Neural cell (in vitro differentiated cells): Measurements from ENCODE around the gene UTRN. TPM values are rescaled to one million over a fixed set of nuclear protein-coding genes. Genes with fewer than 3 reads are reported as not detected.

ENCODE experiments used
- H2AFZ ChIP-seq: fragments of 200-600, 300-800 bp; sonication (generic), shearing (Covaris generic); 2 replicates; pipeline ENCODE4 v1.6.0; 2014; ENCODE audit warnings: low read depth, mild to moderate bottlenecking, antibody characterized with exemption, low read length, moderate library complexity
- H3F3A ChIP-seq: fragments of 200-600 bp; shearing (Covaris generic); 2 replicates; pipeline ENCODE4 v1.6.1; 2016; ENCODE audit warnings: mild to moderate bottlenecking, moderate library complexity, mixed read lengths, antibody characterized with exemption, low read length; ENCODE audit not compliant: insufficient read depth, poor library complexity, severe bottlenecking
- H3K27ac ChIP-seq: fragments of 200-600, 300-800 bp; sonication (generic), shearing (Covaris generic); 2 replicates; pipeline ENCODE4 v1.5.1; 2014; ENCODE audit warnings: mild to moderate bottlenecking, low read length, moderate library complexity
- H3K27me3 ChIP-seq: fragments of 300-800, 200-600 bp; sonication (generic), shearing (Covaris generic); 2 replicates; pipeline ENCODE4 v1.6.0; 2014; ENCODE audit warnings: mild to moderate bottlenecking, low read depth, low read length, moderate library complexity; ENCODE audit not compliant: insufficient read depth
- H3K36me3 ChIP-seq: fragments of 300-800, 200-600 bp; sonication (generic), shearing (Covaris generic); 2 replicates; pipeline ENCODE4 v1.5.1; 2014; ENCODE audit warnings: mild to moderate bottlenecking, antibody characterized with exemption, low read length, moderate library complexity; ENCODE audit not compliant: insufficient read depth
- H3K4me2 ChIP-seq: fragments of 300-800, 200-600 bp; sonication (generic), shearing (Covaris generic); 2 replicates; pipeline ENCODE4 v1.6.0; 2014; ENCODE audit warnings: mild to moderate bottlenecking, low read length
- H3K4me3 ChIP-seq: fragments of 300-800, 200-600 bp; sonication (generic), shearing (Covaris generic); 2 replicates; pipeline ENCODE4 v1.5.1; 2014; ENCODE audit warnings: mild to moderate bottlenecking, low read length, moderate library complexity
- H3K79me2 ChIP-seq: fragments of 200-600 bp; shearing (Covaris generic); replicated peaks from 2 replicates; pipeline ENCODE4 v1.6.0; 2014; ENCODE audit warnings: mild to moderate bottlenecking, low read length, moderate library complexity; ENCODE audit not compliant: insufficient read depth
- H3K9ac ChIP-seq: fragments of 300-800, 200-600 bp; sonication (generic), shearing (Covaris generic); 2 replicates; pipeline ENCODE4 v1.6.1; 2016; ENCODE audit warnings: mild to moderate bottlenecking, low read length, mixed read lengths
- H3K9me2 ChIP-seq: fragments of 200-600 bp; shearing (Covaris generic); 2 replicates; pipeline ENCODE4 v1.6.1; 2016; ENCODE audit warnings: mild to moderate bottlenecking, low read length, mixed read lengths; ENCODE audit not compliant: insufficient read depth
- H3K9me3 ChIP-seq: fragments of 200-600, 300-800 bp; sonication (generic), shearing (Covaris generic); 2 replicates; pipeline ENCODE4 v1.6.1; 2016; ENCODE audit warnings: mild to moderate bottlenecking, mixed run types, low read length, moderate library complexity, mixed read lengths
- H4K20me1 ChIP-seq: fragments of 200-600 bp; shearing (Covaris generic); 2 replicates; pipeline ENCODE4 v1.6.1; 2016; ENCODE audit warnings: mild to moderate bottlenecking, mixed run types; ENCODE audit not compliant: insufficient read depth
- EP300 ChIP-seq: fragments of 450-650 bp; conservative IDR thresholded peaks from 2 replicates; pipeline ENCODE4 v1.6.1; 2014; ENCODE audit warnings: antibody characterized with exemption, mild to moderate bottlenecking, moderate library complexity; ENCODE audit not compliant: poor library complexity, severe bottlenecking
- EZH2 ChIP-seq: fragments of 200-600, 300-800 bp; shearing (Covaris generic), sonication (generic); IDR thresholded peaks from 2 replicates; pipeline ENCODE4 v1.6.1; 2014; ENCODE audit warnings: antibody characterized with exemption, low read length, borderline replicate concordance, mild to moderate bottlenecking; ENCODE audit not compliant: insufficient read depth, poor library complexity, severe bottlenecking
- POLR2AphosphoS5 ChIP-seq: IDR thresholded peaks from 2 replicates; pipeline ENCODE4 v1.6.1; 2012
- RAD21 ChIP-seq: fragments of 450-650 bp; conservative IDR thresholded peaks from 2 replicates; pipeline ENCODE4 v1.6.1; 2014; ENCODE audit warnings: antibody characterized with exemption, mild to moderate bottlenecking, moderate library complexity
- TAF1 ChIP-seq: IDR thresholded peaks from 2 replicates; pipeline ENCODE4 v1.6.1; 2012; ENCODE audit warnings: low read depth
- polyA minus RNA-seq: library from RNA; depleted of rRNA, polyadenylated mRNA; stranded (reverse); fragments of >200 nt; gene quantifications from 2 replicates; pipeline ENCODE4 v1.2.3, GENCODE V29; 2014
- polyA plus RNA-seq: library from polyadenylated mRNA; depleted of rRNA; stranded (reverse); fragments of >200 nt; gene quantifications from 2 replicates; pipeline ENCODE4 v1.2.3, GENCODE V29; 2014
- TF ChIP-seq, protein P1 (sequence below): fragments of 450-650 bp; IDR thresholded peaks from 2 replicates; pipeline ENCODE4 v1.5.1; 2014; ENCODE audit warnings: antibody characterized with exemption, mild to moderate bottlenecking, moderate library complexity; ENCODE audit not compliant: poor library complexity, severe bottlenecking
- TF ChIP-seq, protein P2 (sequence below): IDR thresholded peaks from 2 replicates; pipeline ENCODE4 v1.6.1; 2012; ENCODE audit warnings: borderline replicate concordance

The UTRN gene
- polyA plus RNA-seq (5.2 and 9.6 TPM in 2 replicates), polyA minus RNA-seq (58.0 and 62.6 TPM in 2 replicates)

DNA sequence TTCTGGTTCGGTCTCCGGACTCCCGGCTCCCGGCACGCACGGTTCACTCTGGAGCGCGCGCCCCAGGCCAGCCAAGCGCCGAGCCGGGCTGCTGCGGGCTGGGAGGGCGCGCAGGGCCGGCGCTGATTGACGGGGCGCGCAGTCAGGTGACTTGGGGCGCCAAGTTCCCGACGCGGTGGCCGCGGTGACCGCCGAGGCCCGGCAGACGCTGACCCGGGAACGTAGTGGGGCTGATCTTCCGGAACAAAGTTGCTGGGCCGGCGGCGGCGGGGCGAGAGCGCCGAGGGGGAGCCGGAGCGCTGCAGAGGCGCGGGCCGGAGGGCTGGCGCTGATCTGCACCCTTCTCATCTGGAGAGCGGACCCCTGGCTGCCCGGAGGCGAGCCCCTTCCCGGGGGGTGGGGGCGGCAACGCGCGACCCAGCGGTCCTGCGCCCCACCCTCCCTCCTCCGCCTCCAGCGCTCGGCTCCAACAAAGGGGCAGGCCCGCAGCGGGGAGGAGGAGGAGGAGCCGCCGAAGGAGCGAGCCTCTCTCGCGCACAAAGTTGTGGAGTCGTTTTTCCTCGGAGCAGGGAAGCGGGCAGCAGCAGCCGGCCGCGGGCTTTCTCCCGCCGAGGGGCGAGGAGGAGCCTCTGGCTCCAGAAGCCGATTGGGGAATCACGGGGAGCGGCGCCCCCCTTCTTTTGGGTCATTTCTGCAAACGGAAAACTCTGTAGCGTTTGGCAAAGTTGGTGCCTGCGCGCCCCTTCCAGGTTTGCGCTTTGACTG is at the start of gene UTRN:
TSS of gene UTRN (plus strand) at position 553 of the 765 bp plus-strand sequence. CDS start 6,494 bp downstream, outside the sequence.
- Histone ChIP-seq H3K36me3 (no peaks in the 10 kb centered on the region), H3F3A (no peaks in the 10 kb centered on the region), H3K79me2 (peaks cover 26% of the 10 kb centered on the region), H3K9me3 (no peaks in the 10 kb centered on the region), H3K4me2 (peak within 1 kb of the TSS; percentile 86), H4K20me1 (no peaks in the 10 kb centered on the region), H3K27me3 (peaks cover 23% of the 10 kb centered on the region), H3K9ac (peak within 1 kb of the TSS; percentile 51), H2AFZ (no peak within 1 kb of the TSS), H3K9me2 (no peaks in the 10 kb centered on the region), H3K4me3 (peak within 1 kb of the TSS; percentile 92), H3K27ac (no peak within 1 kb of the TSS)
- TF ChIP-seq RAD21 (peak; percentile 19), TAF1 (no peak)

DNA sequence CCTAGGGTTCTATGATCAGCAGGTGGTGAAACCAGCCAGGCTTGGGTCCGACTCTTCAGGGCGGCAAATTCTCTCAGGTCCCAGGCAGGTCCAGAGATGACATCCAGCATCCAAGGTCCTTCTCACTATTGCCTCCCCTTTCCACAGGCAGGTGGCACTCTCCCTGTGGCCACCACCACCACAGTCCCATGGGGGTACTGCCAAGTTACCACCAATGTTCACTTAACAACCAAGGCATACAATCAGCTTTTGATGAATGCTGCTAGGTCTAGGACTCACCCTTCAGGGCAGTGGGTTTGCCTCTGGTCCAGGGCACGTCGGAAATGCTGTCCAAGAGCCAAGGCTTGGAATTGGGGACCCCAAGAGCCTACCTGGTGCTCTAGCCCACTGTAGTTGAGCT is 40.4 kb upstream of the UTRN start:
- Histone ChIP-seq H2AFZ (no peak overlapping the region), H3K9me3 (no peaks in the 10 kb centered on the region), H3K4me2 (no peak overlapping the region), H3F3A (no peaks in the 10 kb centered on the region), H3K79me2 (no peaks in the 10 kb centered on the region), H3K27me3 (no peaks in the 10 kb centered on the region), H4K20me1 (no peaks in the 10 kb centered on the region), H3K36me3 (no peaks in the 10 kb centered on the region), H3K9me2 (no peaks in the 10 kb centered on the region), H3K27ac (no peak overlapping the region), H3K9ac (no peak overlapping the region), H3K4me3 (no peak overlapping the region)
- TF ChIP-seq, protein P1, sequence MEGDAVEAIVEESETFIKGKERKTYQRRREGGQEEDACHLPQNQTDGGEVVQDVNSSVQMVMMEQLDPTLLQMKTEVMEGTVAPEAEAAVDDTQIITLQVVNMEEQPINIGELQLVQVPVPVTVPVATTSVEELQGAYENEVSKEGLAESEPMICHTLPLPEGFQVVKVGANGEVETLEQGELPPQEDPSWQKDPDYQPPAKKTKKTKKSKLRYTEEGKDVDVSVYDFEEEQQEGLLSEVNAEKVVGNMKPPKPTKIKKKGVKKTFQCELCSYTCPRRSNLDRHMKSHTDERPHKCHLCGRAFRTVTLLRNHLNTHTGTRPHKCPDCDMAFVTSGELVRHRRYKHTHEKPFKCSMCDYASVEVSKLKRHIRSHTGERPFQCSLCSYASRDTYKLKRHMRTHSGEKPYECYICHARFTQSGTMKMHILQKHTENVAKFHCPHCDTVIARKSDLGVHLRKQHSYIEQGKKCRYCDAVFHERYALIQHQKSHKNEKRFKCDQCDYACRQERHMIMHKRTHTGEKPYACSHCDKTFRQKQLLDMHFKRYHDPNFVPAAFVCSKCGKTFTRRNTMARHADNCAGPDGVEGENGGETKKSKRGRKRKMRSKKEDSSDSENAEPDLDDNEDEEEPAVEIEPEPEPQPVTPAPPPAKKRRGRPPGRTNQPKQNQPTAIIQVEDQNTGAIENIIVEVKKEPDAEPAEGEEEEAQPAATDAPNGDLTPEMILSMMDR, result no peak
- TF ChIP-seq TAF1 (no peak), EP300 (no peak), POLR2AphosphoS5 (no peak), EZH2 (no peak)
- TF ChIP-seq, protein P2, sequence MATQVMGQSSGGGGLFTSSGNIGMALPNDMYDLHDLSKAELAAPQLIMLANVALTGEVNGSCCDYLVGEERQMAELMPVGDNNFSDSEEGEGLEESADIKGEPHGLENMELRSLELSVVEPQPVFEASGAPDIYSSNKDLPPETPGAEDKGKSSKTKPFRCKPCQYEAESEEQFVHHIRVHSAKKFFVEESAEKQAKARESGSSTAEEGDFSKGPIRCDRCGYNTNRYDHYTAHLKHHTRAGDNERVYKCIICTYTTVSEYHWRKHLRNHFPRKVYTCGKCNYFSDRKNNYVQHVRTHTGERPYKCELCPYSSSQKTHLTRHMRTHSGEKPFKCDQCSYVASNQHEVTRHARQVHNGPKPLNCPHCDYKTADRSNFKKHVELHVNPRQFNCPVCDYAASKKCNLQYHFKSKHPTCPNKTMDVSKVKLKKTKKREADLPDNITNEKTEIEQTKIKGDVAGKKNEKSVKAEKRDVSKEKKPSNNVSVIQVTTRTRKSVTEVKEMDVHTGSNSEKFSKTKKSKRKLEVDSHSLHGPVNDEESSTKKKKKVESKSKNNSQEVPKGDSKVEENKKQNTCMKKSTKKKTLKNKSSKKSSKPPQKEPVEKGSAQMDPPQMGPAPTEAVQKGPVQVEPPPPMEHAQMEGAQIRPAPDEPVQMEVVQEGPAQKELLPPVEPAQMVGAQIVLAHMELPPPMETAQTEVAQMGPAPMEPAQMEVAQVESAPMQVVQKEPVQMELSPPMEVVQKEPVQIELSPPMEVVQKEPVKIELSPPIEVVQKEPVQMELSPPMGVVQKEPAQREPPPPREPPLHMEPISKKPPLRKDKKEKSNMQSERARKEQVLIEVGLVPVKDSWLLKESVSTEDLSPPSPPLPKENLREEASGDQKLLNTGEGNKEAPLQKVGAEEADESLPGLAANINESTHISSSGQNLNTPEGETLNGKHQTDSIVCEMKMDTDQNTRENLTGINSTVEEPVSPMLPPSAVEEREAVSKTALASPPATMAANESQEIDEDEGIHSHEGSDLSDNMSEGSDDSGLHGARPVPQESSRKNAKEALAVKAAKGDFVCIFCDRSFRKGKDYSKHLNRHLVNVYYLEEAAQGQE, result no peak

DNA sequence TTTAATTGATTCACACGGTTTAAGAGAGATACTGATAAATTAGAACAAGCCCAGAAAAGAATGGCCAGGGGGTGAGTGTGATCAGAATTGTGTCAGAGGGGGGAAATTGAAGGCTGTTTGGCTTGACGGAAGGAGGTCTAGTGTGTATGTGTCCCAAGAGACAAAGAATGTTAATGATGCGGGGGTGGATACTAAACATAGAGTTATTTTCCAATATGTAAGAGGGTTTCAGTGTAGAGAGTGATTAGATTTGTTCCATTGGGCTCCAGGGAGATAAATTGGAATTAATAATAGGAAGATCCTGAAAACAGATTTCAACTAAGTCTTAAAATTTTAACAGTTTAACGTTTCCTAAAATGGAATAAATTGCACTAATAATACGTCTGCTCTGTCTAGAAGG is 38.1 kb upstream of the UTRN start:
- Histone ChIP-seq H3K79me2 (no peaks in the 10 kb centered on the region), H3K9me3 (no peaks in the 10 kb centered on the region), H3K36me3 (no peaks in the 10 kb centered on the region), H3K27ac (no peak overlapping the region), H3K9me2 (no peaks in the 10 kb centered on the region), H3K4me3 (no peak overlapping the region), H3F3A (no peaks in the 10 kb centered on the region), H3K4me2 (no peak overlapping the region), H4K20me1 (no peaks in the 10 kb centered on the region), H3K9ac (no peak overlapping the region), H3K27me3 (no peaks in the 10 kb centered on the region), H2AFZ (no peak overlapping the region)
- TF ChIP-seq EP300, result no peak
- TF ChIP-seq, protein P2, result no peak
- no peak for TF ChIP-seq TAF1
